Fibroblast of lung (primary cell): ENCODE results near the gene IPP. TPM values are rescaled to one million over a fixed set of nuclear protein-coding genes. Genes with fewer than 3 reads are reported as not detected.

Experiments
- DNase-seq, 2 donors: peaks; one replicate each; pipeline versions ENCODE4 v3.0.0 to v3.0.0-alpha.2; 2010; ENCODE audit warnings: low read depth in 2 of 2
- H2AFZ ChIP-seq: 2 replicates; pipeline ENCODE4 v1.5.1; 2012; ENCODE audit warnings: low read length, control low read depth, inconsistent platforms
- H3K27ac ChIP-seq: 2 replicates; pipeline ENCODE4 v1.5.1; 2011; ENCODE audit warnings: low read length, control low read depth; ENCODE audit not compliant: insufficient read depth
- H3K27me3 ChIP-seq: 2 replicates; pipeline ENCODE4 v1.5.1; 2011; ENCODE audit warnings: mild to moderate bottlenecking, low read length; ENCODE audit not compliant: control insufficient read depth, insufficient read depth
- H3K36me3 ChIP-seq: 2 replicates; pipeline ENCODE4 v1.5.1; 2011; ENCODE audit warnings: low read length; ENCODE audit not compliant: control insufficient read depth, insufficient read depth
- H3K4me1 ChIP-seq: 2 replicates; pipeline ENCODE4 v1.5.1; 2011; ENCODE audit warnings: low read length; ENCODE audit not compliant: control insufficient read depth, insufficient read depth; ENCODE audit errors: extremely low read depth
- H3K4me2 ChIP-seq: 2 replicates; pipeline ENCODE4 v1.5.1; 2011; ENCODE audit warnings: low read length, control low read depth; ENCODE audit not compliant: insufficient read depth; ENCODE audit errors: extremely low read depth
- H3K4me3 ChIP-seq, 4 experiments: fragments of 200-600 bp in 1 of 4; sonication (generic) in 1 of 4; replicated peaks in 1 of 4; 2 replicates each; pipeline ENCODE4 v1.5.1; 2011 to 2016; ENCODE audit warnings: low read length in 4 of 4, low read depth in 3 of 4, mild to moderate bottlenecking in 3 of 4, control low read depth in 2 of 4, inconsistent platforms in 1 of 4, mixed read lengths in 1 of 4; ENCODE audit not compliant: insufficient read depth in 1 of 4; ENCODE audit errors: control extremely low read depth in 1 of 4
- H3K79me2 ChIP-seq: 2 replicates; pipeline ENCODE4 v1.5.1; 2012; ENCODE audit warnings: mild to moderate bottlenecking, low read length, inconsistent platforms; ENCODE audit not compliant: control insufficient read depth, insufficient read depth
- H3K9ac ChIP-seq: 2 replicates; pipeline ENCODE4 v1.5.1; 2011; ENCODE audit warnings: mild to moderate bottlenecking, low read length, control low read depth; ENCODE audit not compliant: insufficient read depth
- H3K9me3 ChIP-seq: 2 replicates; pipeline ENCODE4 v1.5.1; 2012; ENCODE audit warnings: low read depth, low read length; ENCODE audit not compliant: control insufficient read depth, insufficient read depth
- H4K20me1 ChIP-seq: 2 replicates; pipeline ENCODE4 v1.5.1; 2011; ENCODE audit warnings: low read length; ENCODE audit not compliant: control insufficient read depth, insufficient read depth; ENCODE audit errors: extremely low read depth
- CTCF ChIP-seq, 2 donors: IDR thresholded peaks in 1 of 2; conservative IDR thresholded peaks in 1 of 2; 1 replicate in 1 of 2; 2 replicates in 1 of 2; pipeline ENCODE4 v1.5.1; 2011 to 2012; ENCODE audit warnings: low read length in 2 of 2, control low read depth in 1 of 2, inconsistent platforms in 1 of 2, low read depth in 1 of 2, mild to moderate bottlenecking in 1 of 2
- EZH2 ChIP-seq: IDR thresholded peaks from 2 replicates; pipeline ENCODE4 v1.5.1; 2012; ENCODE audit warnings: low read length, control low read depth, mild to moderate bottlenecking; ENCODE audit errors: missing control alignments
- polyA plus RNA-seq, 2 donors: library from polyadenylated mRNA; depleted of rRNA in 1 of 2; stranded (reverse) in 1 of 2; unstranded in 1 of 2; fragments of >200 nt; gene quantifications; 2 replicates each; pipeline ENCODE4 v1.2.1, GENCODE V29; 2011 to 2012; ENCODE audit warnings: missing spikeins in 1 of 2
- total RNA-seq: library from RNA; depleted of rRNA; stranded (reverse); fragments of >200 nt; gene quantifications from 2 replicates; pipeline ENCODE4 v1.2.1, GENCODE V29; 2014

Gene IPP
- total and polyA plus RNA-seq, 2 donors (not counting 1 experiment from before 2014, with no cell fraction given): 11.0 to 15.2 TPM

- Histone ChIP-seq H3K9ac (peak within 1 kb of the TSS; percentile 78), H3K4me1 (peaks cover 4% of the 10 kb centered on the region), H3K9me3 (no peaks in the 10 kb centered on the region), H3K4me3 (peak within 1 kb of the TSS; percentile 73 to 98 (median 88)), H3K36me3 (no peaks in the 10 kb centered on the region), H3K27me3 (no peaks in the 10 kb centered on the region), H3K27ac (peak within 1 kb of the TSS; percentile 96), H2AFZ (peak within 1 kb of the TSS; percentile 95), H4K20me1 (no peaks in the 10 kb centered on the region), H3K4me2 (peak within 1 kb of the TSS; percentile 91), H3K79me2 (peaks cover 77% of the 10 kb centered on the region)
- TF ChIP-seq EZH2 (no peak), CTCF (conservative IDR thresholded peaks at IDR 0.05 in 1 of 2, IDR thresholded peaks at IDR 0.05 in 1 of 2; ENCODE audit: low read depth in 1 of 2, low read length in 2 of 2) (no peak)
- peak; percentile 94 to 98 for DNase-seq
These were observed 64.0 kb downstream of the IPP start, which contains the start of gene GPBP1L1 for GRCh38 chr1:45686288-45687013. Gene GPBP1L1, minus strand, starts transcription at chr1:45686533. Its CDS starts 27,446 bp downstream, at chr1:45659087.

GRCh38 chr1:45686015-45686287, 64.5 kb downstream of the IPP start:
- no peaks in the 10 kb centered on the region for H3K36me3 ChIP-seq
- TF ChIP-seq EZH2 (no peak), CTCF (conservative IDR thresholded peaks at IDR 0.05 in 1 of 2, IDR thresholded peaks at IDR 0.05 in 1 of 2; ENCODE audit: low read depth in 1 of 2, low read length in 2 of 2) (no peak)
- H3K79me2 ChIP-seq: peaks cover 77% of the 10 kb centered on the region

GRCh38 chr1:45685308-45686014, 65.0 kb downstream of the IPP start:
- Histone ChIP-seq H3K4me3 (peak overlapping the region; percentile 73 to 97 (median 88)), H3K27ac (peak overlapping the region; percentile 96), H3K9ac (peak overlapping the region; percentile 45), H3K27me3 (no peaks in the 10 kb centered on the region), H3K4me2 (peak overlapping the region; percentile 90), H3K4me1 (peaks cover 6% of the 10 kb centered on the region), H2AFZ (no peak overlapping the region), H3K79me2 (peaks cover 80% of the 10 kb centered on the region), H3K36me3 (no peaks in the 10 kb centered on the region), H3K9me3 (no peaks in the 10 kb centered on the region), H4K20me1 (no peaks in the 10 kb centered on the region)
- peak in 1 of 2 donors; percentile 23 for DNase-seq
- TF ChIP-seq CTCF (conservative IDR thresholded peaks at IDR 0.05 in 1 of 2, IDR thresholded peaks at IDR 0.05 in 1 of 2; ENCODE audit: low read depth in 1 of 2, low read length in 2 of 2) (no peak), EZH2 (no peak)

More at GRCh38 chr1:45686015-45686287, 64.5 kb downstream of the IPP start:
- Histone ChIP-seq H3K27me3 (no peaks in the 10 kb centered on the region), H3K4me3 (peak overlapping the region; percentile 73 to 97 (median 88)), H2AFZ (peak overlapping the region; percentile 54), H3K27ac (peak overlapping the region; percentile 96), H3K9me3 (no peaks in the 10 kb centered on the region), H3K4me2 (no peak overlapping the region), H3K4me1 (peaks cover 4% of the 10 kb centered on the region), H4K20me1 (no peaks in the 10 kb centered on the region), H3K9ac (peak overlapping the region; percentile 78)
- DNase-seq: peak in 1 of 2 donors; percentile 17
